Amygdala (tissue), 56 donors: ENCODE results near the gene PRXL2B.
"Not testable (repeated sequence)": the region's sequence is repeated elsewhere in the genome, so short reads cannot be mapped to it uniquely, and the experiment has no call there.

Experiments used
- DNase-seq, 56 donors: peaks; one replicate each; lab custom pipeline; 2025; lab: John Stamatoyannopoulos, UW

PRXL2B gene

DNA sequence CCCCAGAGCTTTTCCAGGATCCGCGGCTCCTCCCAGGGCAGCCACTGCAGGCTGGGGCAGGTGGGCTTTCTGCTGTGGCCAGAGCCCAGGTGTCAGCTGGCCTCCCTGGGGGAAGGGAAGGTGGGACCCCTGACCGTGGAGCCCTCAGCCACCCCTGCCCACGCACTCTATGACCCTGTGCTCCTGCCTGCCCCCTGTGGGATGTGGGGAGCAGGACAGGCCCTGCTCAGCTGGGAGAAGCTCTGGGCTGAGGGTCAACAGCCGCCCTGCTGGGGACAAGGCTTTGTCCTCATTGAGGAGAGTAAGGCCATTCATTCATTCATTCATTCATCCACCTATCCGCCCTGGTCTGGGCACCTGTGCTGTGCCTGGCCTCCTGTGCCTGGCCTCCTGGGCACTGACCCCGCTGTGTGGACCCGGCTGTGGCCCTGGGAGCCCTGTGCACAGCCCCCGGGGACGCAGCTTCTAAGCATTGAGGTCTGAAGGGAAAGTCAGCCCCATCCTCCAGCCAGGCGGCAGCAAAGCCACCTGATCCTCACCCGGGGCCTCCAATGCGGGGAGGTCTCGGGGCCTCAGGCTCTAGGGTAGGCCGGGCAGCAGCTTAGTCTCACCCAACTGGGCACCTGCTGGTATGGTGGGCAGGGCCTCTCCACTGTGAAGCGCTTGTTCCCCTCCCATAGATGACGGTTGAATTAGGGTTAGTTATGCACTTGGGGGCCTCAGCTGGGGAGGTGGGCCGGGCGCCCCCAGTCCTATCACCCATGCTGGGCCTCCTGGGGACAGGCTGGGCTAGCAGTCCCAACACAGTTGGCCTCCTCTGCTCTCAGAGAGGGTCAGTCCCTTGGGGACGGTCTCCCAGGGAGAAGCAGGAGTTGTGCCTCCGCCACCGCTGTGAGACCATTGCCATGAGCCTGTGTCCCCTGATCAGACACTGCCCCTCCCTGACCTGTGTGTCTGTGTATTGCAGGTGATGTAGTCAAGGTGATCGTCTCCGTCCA, 24.4 kb upstream of the PRXL2B start:
- DNase-seq = no peak

DNA sequence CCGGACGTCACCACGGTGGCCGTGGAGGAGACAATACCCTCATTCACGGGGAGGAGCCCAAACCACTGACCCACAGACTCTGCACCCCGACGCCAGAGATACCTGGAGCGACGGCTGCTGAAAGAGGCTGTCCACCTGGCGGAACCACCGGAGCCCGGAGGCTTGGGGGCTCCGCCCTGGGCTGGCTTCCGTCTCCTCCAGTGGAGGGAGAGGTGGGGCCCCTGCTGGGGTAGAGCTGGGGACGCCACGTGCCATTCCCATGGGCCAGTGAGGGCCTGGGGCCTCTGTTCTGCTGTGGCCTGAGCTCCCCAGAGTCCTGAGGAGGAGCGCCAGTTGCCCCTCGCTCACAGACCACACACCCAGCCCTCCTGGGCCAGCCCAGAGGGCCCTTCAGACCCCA, 23.4 kb upstream of the PRXL2B start:
- DNase-seq = no peak

DNA sequence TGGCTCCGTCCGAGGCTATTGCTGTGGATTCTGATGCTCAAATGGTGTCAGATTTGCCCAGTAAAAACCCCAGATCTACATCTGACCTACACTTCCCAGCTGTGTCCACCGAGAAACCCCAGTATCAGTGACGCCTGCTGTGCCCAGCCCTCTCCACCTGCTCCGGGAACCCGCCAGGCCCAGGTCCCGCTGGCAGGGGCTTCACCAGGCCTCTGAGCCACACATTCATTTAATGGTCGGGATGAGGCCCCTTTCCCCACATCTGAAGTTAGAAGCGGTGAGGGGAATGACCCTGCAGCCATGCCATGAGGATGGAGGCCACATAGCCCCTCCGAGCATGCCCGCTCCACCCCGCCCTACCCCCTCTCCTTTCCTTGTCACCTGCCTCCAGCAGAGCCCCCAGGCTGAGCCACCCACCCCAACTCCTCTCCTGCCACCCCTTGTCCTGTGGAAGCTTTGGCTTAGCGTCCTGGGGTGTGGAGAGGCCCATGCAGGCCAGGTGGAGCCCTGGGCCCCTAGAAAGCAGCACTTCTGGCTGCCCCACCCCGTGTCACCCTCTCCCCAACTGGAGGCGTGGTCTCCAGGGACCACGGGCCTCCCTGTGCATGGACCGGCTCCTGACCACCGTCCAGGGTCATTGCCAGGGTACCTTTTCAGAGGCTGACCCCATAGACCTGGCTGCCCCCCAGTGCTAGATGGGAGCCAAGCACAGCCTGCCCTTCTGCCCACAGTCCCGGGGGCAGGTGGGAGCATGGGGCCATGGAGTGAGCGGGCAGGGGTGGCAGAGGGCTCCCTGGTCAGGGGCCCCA, 22.4 kb upstream of the PRXL2B start:
- DNase-seq = no peak

DNA sequence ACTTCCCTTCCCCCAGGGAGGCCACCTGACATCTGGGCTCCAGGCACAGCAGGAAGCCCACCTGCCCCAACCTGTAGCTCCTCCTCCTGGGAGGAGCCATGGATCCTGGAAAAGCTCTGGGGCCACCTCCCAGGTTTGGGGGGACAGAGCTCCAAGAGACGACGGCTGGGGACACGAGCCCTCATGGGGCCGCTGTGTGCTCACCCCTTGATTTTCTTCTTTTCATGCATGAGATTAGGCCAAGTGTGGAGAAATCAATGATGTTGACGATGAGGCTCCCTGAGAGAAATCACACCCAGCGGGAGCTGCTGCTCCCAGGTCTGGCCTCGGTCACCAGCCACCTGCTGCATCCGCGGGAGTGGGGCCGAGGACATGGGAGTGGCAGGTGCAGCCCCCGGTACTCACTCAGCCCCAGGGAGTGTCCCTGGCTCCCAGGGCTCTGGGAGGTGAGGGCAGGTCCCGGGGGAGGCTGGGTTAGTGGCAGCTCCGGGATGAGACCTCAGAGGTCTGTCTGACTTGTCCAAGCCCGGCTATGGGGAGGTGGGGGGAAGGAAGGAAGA, 21.7 kb upstream of the PRXL2B start:
- DNase-seq = no peak

DNA sequence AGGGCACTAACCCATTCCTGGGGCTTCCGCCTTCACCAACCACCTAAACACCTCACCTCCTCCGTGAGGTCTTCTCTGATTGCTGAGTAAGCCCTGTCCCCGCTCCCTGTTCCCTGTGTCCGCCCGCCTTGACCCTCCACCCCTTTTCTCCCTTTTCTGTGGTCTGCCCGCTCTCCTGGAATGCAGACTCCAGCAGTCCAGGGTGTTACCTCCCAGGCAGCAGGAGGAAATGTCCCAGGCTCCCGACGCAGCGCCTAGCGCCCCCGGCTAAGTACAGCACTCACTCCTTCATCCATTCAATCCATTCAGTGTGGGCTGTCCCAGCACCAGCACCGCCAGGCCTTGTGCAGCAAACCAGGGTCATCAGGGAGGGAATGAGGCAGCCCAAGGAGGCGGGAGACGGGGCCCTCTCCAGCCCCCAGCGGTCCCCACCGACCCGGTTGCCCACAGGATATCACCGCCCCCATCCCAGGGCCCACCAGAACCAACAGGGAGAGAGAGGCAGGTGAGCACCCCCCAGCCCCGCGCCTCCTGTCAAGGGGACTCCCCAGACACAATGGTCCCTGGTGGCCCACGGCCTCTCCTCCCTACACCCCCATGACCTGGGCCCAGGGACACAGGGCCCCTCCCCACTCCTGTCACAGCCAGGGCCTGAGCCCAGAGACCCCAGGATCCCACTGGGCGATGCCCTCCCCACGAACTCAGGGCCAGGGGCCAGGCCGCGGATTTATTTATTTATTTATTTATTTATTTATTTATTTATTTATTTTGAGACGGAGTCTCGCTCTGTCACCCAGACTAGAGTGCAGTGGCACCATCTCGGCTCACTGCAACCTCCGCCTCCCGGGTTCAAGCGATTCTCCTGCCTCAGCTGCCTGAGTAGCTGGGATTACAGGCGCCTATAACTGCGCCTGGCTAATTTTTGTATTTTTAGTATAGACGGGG, 20.2 kb upstream of the PRXL2B start:
- no peak for DNase-seq

DNA sequence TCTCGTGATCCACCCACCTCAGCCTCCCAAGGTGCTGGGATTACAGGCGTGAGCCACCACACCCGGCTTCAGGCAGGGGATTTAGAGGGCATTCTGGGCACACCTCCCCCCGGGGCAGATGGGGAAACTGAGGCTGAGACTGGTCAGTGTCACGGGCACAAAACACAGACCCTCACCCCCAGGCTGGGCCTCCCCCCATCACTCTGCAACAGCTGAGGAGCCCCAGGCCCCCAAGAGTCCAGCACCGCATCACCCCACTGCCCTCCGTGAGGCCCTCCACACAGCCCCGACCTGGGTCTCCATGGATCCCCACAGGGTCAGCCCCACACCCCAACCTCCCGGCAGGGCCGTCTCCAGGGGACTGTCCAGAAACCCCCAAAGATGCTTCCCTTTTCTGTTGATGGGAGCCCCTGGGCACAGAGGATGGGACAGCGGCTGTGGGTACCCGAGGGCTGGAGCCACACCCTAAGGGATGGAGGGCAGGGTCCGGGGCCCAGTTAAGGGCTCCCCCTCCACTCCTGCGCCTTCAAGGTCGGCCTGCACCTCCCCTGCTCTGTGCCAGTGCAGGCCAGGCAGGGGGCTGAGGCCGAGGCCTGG, 19.4 kb upstream of the PRXL2B start:
- DNase-seq = no peak

DNA sequence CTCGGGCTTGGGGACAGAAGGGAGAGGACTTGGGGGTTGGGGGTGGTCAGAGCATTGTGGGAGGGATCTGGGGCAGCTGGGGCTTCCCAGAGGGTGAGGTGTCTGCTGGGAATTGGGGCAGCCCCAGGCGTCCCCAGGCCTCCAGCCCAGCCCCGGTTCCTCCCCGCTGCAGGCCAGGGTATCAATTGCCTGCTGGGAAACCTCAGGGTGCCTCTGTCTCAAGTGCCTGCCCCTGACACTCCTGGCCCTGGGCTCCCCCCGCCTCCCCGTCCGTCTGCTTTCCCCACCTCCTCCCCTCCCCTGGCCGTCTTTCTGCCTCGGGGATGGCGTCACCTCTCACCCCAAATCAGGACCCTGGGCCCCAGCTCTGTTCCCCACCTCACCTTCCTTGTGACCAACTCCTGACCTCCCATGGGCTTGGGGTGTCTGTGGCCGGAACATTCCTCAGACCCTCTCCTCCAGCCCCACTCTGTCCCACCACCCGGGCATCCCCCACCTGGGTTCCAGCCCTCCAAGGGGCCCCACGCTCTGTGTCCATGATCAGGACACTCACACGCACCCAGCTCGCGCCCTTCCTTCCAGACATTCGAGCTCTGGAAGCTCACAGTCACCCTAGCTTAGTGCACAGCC, 18.3 kb upstream of the PRXL2B start:
- not testable (repeated sequence) for DNase-seq

DNA sequence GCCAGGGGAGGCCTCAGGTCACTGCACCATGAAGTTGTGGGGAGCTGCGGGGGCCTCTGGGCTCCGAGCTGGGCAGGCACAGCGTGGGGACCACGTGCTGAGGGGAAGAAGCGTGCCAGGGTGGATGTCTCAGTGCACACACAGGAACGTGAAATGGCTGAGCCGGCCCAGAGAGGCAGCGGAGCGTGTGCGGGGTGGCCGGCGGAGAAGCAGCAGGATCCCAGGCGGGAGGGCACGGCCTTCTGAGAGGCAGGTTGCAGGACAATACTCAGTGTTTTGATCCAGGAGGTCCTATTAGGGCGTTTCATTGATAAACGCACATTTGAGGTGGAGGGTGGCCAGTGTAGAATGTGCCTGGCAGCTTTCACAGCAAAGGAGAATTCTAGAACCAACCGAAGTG, 17.5 kb upstream of the PRXL2B start:
- DNase-seq = no peak

DNA sequence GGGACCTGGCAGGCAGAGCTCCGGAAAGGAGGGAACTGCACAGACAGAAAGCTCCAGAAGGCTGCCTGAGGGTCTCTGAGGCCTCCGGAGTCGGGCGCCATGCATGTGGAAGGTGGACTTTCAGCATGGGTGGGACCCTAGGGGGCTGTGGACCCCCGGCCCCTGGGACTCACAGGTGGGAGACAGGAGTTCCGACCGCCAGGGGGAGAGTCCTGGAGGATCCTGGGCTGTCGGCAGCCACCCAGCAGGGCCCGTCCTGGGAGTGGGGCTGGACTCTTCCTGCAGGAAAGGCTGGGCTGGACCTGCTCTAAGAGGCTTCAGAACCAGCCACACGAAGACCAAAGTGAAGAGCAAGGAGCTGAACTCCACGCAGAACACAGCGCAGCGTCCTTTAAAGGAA, 16.9 kb upstream of the PRXL2B start:
- DNase-seq = not testable (repeated sequence)

DNA sequence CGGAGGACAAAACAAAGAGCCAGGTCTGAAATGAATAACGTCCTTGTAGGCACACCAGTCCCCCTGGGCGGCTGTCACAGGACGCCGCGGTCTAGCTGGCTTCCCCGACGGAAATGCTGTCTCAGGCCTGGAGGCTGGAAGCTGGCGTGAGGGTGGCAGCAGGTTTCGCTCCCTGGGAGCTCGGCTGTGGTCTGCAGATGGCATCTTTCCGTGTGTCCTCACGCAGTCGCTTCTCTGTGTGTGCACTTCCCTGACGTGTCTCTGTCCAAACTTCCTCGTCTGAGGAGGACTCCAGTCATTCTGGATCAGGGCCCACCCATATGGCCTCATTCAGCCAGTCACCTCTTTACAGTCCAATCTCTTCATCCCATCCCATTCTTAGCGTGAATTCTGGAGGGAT, 16.2 kb upstream of the PRXL2B start:
- DNase-seq = no peak

DNA sequence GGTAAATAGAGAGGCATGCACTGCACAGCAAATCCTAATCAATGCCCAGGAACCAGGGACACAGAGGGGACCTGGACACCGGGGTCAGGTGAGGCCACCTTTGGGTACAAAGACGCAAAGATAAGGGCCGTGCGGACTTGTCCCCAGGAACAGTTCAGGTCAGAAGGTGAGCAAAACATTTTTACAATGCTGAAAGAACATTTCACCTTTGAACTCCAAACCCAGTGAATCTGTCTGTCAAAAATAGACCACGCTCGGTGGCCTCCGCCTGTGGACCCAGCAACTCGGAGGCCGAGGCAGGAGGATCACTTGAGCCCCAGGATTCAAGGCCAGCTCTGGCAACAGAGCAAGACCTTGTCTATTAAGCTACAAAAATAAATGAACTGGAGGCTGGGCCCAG, 15.2 kb upstream of the PRXL2B start:
- no peak for DNase-seq

DNA sequence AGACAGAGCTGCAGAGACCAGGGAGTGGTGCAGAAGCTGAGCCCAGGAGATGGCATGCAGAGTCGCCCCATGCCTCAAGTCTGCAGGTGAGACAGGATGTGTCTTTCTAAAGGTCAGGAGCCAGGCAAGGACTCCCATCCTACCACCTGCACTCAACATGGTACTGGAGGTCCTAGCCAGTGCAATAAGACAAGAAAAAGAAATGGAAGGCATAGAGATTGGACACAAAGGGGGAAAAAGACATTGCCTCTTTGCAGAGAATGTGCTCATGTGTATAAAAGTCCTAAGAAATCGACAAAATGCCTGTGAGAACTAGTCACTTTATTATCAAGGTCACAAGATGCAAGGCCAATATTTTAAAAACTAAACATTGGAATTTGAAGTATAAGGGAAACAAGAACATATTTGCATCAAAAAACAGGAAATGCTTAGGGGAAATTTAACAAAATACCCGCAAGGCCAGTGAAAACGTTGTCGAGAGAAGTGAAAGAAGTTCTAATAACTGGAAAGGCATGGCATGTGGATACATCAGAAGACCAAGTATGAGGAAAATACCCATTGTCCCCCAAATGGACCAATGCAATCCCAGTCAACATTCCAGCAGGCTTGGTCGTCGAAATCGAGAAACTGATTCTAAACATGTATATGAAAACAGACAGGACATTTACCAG, 13.2 kb upstream of the PRXL2B start:
- no peak for DNase-seq

DNA sequence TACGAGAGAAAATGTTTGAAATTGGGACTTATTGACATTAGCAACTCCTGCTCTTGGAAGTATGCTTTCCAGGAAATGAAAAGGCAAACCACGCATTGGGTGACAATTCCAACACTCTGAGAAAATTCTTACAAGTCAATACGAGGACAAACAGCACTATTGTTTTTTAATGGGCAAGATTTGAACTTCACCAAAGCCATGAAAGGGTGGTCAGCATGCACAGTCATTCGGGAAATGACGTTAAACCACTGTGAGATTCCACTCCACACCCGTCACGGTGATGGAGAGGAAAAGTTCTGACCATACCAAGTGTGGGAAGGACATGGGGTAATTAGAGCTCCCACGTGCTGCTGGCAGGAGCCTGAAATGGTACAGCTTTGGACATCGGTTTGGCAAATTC, 12.2 kb upstream of the PRXL2B start:
- DNase-seq = no peak

DNA sequence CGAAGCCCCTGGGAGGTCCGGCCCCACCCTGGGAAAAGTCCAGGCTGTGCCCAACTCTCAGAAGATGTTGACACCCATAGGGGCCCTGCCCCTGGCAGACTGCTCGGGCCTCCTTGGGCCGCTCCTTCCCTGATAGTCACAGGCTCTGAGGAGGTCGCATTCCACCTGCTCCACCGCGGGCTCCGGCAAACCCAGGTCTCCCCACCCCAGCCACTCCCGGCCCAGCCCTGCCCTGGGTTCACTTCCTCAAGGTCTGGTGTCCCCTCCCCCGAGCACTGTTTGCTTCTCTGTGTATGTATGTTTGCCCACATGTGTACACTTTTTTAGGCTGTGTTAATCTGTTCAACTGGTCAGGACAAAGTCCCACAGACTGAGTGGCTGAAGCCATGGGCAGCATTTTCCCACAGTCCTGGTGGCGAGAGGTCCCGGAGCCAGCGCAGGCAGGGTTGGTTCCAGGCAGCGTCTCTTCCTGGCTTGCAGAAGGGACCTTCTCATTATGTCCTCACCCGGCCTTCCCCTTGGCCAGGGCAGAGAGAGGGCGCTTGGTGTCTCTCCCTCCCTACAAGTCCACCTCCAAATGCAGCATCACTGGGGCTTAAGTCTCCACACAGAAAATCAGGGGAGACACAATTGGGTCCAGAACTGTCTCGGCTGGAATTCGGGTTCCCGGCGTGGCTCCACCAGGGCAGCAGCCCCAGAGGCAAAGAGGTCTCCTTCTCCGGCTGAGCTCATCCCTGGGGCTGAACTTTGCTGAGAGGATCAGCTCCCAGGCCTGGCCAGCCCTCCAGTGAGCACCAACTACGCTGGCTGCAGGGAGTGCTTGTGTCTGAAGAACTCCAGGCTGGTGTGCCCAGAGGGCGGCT, 10.5 kb upstream of the PRXL2B start:
- DNase-seq = no peak

DNA sequence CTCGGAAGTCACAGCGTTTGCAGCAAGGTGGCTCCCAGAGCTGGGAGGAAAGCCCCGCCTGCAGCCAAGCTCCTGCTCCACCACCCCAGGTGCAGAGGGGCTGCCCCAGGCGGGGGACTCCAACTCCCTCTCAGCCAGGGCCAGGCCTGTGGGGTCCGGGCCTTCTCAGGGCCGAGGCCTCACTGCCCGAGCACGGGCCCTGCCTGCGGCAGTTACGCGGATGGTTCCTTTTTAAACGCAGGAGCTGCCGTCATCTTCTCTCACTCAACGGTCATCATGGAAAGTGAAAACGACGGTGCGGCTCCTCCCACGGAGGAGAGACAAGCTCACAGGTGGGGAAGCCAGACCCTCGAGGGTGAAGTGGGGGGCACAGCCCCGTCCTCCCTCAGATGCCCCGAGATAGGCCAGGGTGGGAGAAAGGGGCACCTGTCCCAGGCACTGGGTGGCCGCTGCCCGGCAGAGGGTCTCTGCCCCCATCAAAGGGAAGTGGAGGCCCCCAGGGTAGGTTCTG, 9.0 kb upstream of the PRXL2B start:
- not testable (repeated sequence) for DNase-seq

DNA sequence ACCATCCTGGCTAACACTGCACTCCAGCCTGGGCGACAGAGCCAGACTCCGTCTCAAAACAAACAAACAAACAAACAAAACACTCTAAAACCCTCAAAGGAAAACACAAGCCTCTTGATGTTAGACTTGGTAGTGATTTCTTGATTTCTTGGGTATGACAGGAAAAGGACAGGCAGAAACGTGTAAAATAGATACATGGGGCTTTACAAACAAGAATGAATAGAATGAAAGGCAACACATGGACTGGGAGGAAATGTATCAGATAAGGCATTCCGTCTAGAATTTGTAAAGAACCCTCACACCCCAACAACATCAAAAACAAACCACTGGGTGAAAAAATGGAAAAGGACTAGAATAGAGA, 7.8 kb upstream of the PRXL2B start:
- no peak for DNase-seq

DNA sequence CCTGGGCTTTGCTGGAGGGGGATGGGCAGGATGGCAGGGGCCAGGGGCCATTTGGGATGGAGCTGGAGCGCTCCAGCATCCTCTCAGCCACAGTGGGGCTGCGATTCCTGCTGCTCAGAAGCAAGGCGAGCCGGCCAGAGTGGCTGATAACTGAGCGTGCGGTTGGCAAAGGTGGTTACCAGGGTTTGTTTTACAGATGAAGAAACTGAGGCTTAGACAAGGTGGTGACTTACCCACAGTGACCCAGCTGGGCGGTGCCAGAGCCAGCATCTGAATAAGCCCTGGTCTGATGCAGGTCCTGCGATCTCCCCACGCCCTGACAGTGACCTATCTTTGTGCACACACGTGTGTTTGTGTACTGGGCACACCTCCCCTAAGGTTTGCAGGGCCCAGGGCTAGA, 5.9 kb upstream of the PRXL2B start:
- no peak for DNase-seq

DNA sequence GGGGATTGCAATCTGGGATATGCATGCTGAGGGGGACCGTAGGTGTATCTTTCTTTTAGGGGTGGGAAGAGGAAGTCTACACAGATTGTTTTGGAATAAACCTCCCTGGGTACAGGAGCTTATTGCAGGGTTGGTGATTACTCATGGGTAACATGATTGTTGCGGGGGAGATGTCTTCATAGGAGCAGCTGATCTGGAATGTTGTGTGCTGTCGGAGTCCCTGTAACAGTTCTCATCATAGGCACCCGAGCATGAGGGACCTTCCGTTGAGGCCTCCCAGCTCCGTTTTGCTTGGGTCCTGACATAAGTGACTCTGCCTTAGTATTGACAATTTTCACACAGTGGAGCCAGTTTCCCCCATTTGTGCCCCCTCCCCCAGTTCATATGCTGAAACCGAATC, 4.2 kb upstream of the PRXL2B start:
- peak in 1 of 56 donors; percentile 10 for DNase-seq
